ENCODE results near the gene FCGR2B. TPM values are rescaled to one million over a fixed set of nuclear protein-coding genes. Genes with fewer than 3 reads are reported as not detected.
"Not testable (repeated sequence)": the region's sequence is repeated elsewhere in the genome, so short reads cannot be mapped to it uniquely, and the experiment has no call there.

The FCGR2B gene
- total and polyA plus RNA-seq, 2 experiments from 2014 or later = not detected

- H2AFZ ChIP-seq, H3K27ac Mint-ChIP-seq, ATAC-seq: not testable (repeated sequence)
These were observed 30.2 kb downstream of the FCGR2B start for GRCh38 chr1:161693020-161693712.

GRCh38 chr1:161698302-161698701 lies 35.4 kb downstream of the FCGR2B start:
- H3K79me2 ChIP-seq (replicated peaks; ENCODE audit: insufficient read depth); H3K4me1 ChIP-seq (ENCODE audit: insufficient read depth); ATAC-seq; H3K36me3 Mint-ChIP-seq (ENCODE audit: low read depth); H3K9me2 ChIP-seq (ENCODE audit: insufficient read depth); DNase-seq (ENCODE audit: low spot score); H3K4me1 Mint-ChIP-seq; H3K27ac ChIP-seq (ENCODE audit: low read depth); H3K4me3 Mint-ChIP-seq; H3F3A ChIP-seq (replicated peaks; ENCODE audit: low read depth); H2AFZ ChIP-seq; H3K27ac Mint-ChIP-seq; H3K27me3 Mint-ChIP-seq (ENCODE audit: insufficient read depth, low read depth, poor library complexity); H3K9me3 Mint-ChIP-seq; H3K4me3 ChIP-seq; H4K20me1 ChIP-seq (replicated peaks; ENCODE audit: insufficient read depth); H3K27me3 ChIP-seq (ENCODE audit: insufficient read depth); H3K36me3 ChIP-seq (ENCODE audit: insufficient read depth); H3K4me2 ChIP-seq: not testable (repeated sequence)

More at GRCh38 chr1:161693020-161693712, 30.2 kb downstream of the FCGR2B start:
- H3K4me3 ChIP-seq; H3K4me3 Mint-ChIP-seq; H3K4me1 ChIP-seq (ENCODE audit: insufficient read depth); H3K27ac ChIP-seq (ENCODE audit: low read depth); H3K79me2 ChIP-seq (replicated peaks; ENCODE audit: insufficient read depth); H3K27me3 Mint-ChIP-seq (ENCODE audit: insufficient read depth, low read depth, poor library complexity); H3K27me3 ChIP-seq (ENCODE audit: insufficient read depth); H3K9me3 Mint-ChIP-seq; H4K20me1 ChIP-seq (replicated peaks; ENCODE audit: insufficient read depth); H3K9me2 ChIP-seq (ENCODE audit: insufficient read depth); DNase-seq (ENCODE audit: low spot score); H3K36me3 Mint-ChIP-seq (ENCODE audit: low read depth); H3F3A ChIP-seq (replicated peaks; ENCODE audit: low read depth); H3K4me2 ChIP-seq; H3K36me3 ChIP-seq (ENCODE audit: insufficient read depth); H3K4me1 Mint-ChIP-seq: not testable (repeated sequence)

- no peaks in the 10 kb centered on the region for H3K27me3 Mint-ChIP-seq (ENCODE audit: insufficient read depth, low read depth, poor library complexity)
- Histone ChIP-seq H3K27ac (ENCODE audit: low read depth) (no peak overlapping the region), H3F3A (replicated peaks; ENCODE audit: low read depth) (no peaks in the 10 kb centered on the region), H2AFZ (no peak overlapping the region), H3K9me2 (ENCODE audit: insufficient read depth) (peaks cover 4% of the 10 kb centered on the region; the same call in 1 of the 2 replicates), H4K20me1 (replicated peaks; ENCODE audit: insufficient read depth) (no peaks in the 10 kb centered on the region), H3K4me2 (no peak overlapping the region), H3K79me2 (replicated peaks; ENCODE audit: insufficient read depth) (no peaks in the 10 kb centered on the region), H3K4me1 (ENCODE audit: insufficient read depth) (no peaks in the 10 kb centered on the region), H3K36me3 (ENCODE audit: insufficient read depth) (no peaks in the 10 kb centered on the region), H3K4me3 (no peak overlapping the region), H3K27me3 (ENCODE audit: insufficient read depth) (no peaks in the 10 kb centered on the region)
- no peak overlapping the region for H3K4me3 Mint-ChIP-seq
- no peaks in the 10 kb centered on the region for H3K36me3 Mint-ChIP-seq (ENCODE audit: low read depth)
- no peak for TF ChIP-seq EZH2phosphoT487 (IDR thresholded peaks at IDR 0.05; ENCODE audit: unreplicated experiment)
- no peak for TF ChIP-seq ZNF331 (CRISPR knock-in tag; IDR thresholded peaks at IDR 0.05; ENCODE audit: low read depth)
- no peak for TF ChIP-seq REST (IDR thresholded peaks at IDR 0.05; ENCODE audit: unreplicated experiment)
- TF ChIP-seq JUNB (IDR thresholded peaks at IDR 0.05; ENCODE audit: unreplicated experiment) = no peak
- no peak for TF ChIP-seq ZNF114 (CRISPR knock-in tag; IDR thresholded peaks at IDR 0.05)
- TF ChIP-seq POLR2AphosphoS5 (IDR thresholded peaks at IDR 0.05; ENCODE audit: low read depth) = no peak
- DNase-seq (ENCODE audit: low spot score) (no peak), ATAC-seq (no peak)
- H3K27ac Mint-ChIP-seq = no peak overlapping the region
- no peaks in the 10 kb centered on the region for H3K9me3 Mint-ChIP-seq
- H3K4me1 Mint-ChIP-seq = peaks cover 8% of the 10 kb centered on the region; the same call in 2 of the 3 replicates
These were observed 39.3 kb downstream of the FCGR2B start for GRCh38 chr1:161702250-161702649.
